IMR-90 (cell line): ENCODE data around the gene UGGT2. TPM values are rescaled to one million over a fixed set of nuclear protein-coding genes. Genes with fewer than 3 reads are reported as not detected.

Experiments
- ATAC-seq: fragments of 200-7000 bp; cut with Tn5 transposase; 2 replicates; pipeline ENCODE4 v1.9.1; 2020; ENCODE audit warnings: low read depth, mild to moderate bottlenecking, moderate library complexity
- BruUV-seq: library from RNA; stranded (reverse); fragments of 400-500 nt; replicated peaks from 2 replicates; lab custom pipeline; 2021; lab: Mats Ljungman, UMichigan
- CTCF ChIA-PET: fragments of 300-600 bp; formaldehyde crosslinking; extraction: SDS; loops from one replicate; lab custom pipeline; 2021; ENCODE audit warnings: antibody characterized with exemption; lab: Yijun Ruan, JAX
- POLR2A ChIA-PET: fragments of 300-600 bp; sonication (Branson Sonifier 250); formaldehyde crosslinking; loops from one replicate; lab custom pipeline; 2022; ENCODE audit warnings: antibody characterized with exemption; ENCODE audit not compliant: unreplicated experiment; lab: Charles Lee
- DNase-seq: peaks from one replicate; pipeline ENCODE4 v3.0.0; 2013
- H2AFZ ChIP-seq: replicated peaks from 2 replicates; pipeline ENCODE3; 2013; ENCODE audit warnings: low read length, mild to moderate bottlenecking; ENCODE audit not compliant: poor library complexity
- H2AK5ac ChIP-seq: 2 replicates; pipeline ENCODE4 v1.6.1; 2013; ENCODE audit warnings: low read depth, low read length, inconsistent platforms
- H2AK9ac ChIP-seq: replicated peaks from 2 replicates; pipeline ENCODE3; 2013; ENCODE audit warnings: mild to moderate bottlenecking, low read depth, low read length, moderate library complexity; ENCODE audit not compliant: poor library complexity
- H2BK120ac ChIP-seq: 2 replicates; pipeline ENCODE4 v1.6.1; 2013; ENCODE audit warnings: low read depth, low read length, inconsistent platforms
- H2BK15ac ChIP-seq: 3 replicates; pipeline ENCODE4 v1.6.1; 2013; ENCODE audit warnings: low read depth, low read length, inconsistent platforms
- H2BK20ac ChIP-seq: 2 replicates; pipeline ENCODE4 v1.6.1; 2013; ENCODE audit warnings: low read depth, mild to moderate bottlenecking, inconsistent platforms, low read length, moderate library complexity
- H2BK5ac ChIP-seq: 2 replicates; pipeline ENCODE4 v1.6.1; 2013; ENCODE audit warnings: mild to moderate bottlenecking, low read depth, low read length, inconsistent platforms; ENCODE audit not compliant: poor library complexity, severe bottlenecking
- H3K14ac ChIP-seq: replicated peaks from 2 replicates; pipeline ENCODE4 v1.6.1; 2013; ENCODE audit warnings: low read depth, low read length, inconsistent platforms
- H3K18ac ChIP-seq: 2 replicates; pipeline ENCODE4 v1.6.1; 2013; ENCODE audit warnings: low read depth, low read length, control low read depth
- H3K23ac ChIP-seq: 2 replicates; pipeline ENCODE4 v1.6.1; 2013; ENCODE audit warnings: low read depth, low read length, inconsistent platforms
- H3K27ac ChIP-seq: 2 replicates; pipeline ENCODE4 v1.5.1; 2013; ENCODE audit warnings: mild to moderate bottlenecking, control low read depth, low read length; ENCODE audit not compliant: insufficient read depth
- H3K27me3 ChIP-seq: 2 replicates; pipeline ENCODE4 v1.6.1; 2013; ENCODE audit warnings: low read length; ENCODE audit not compliant: control insufficient read depth, insufficient read depth
- H3K36me3 ChIP-seq: 2 replicates; pipeline ENCODE4 v1.6.1; 2013; ENCODE audit warnings: low read length, mixed read lengths; ENCODE audit not compliant: control insufficient read depth, insufficient read depth
- H3K4ac ChIP-seq: 2 replicates; pipeline ENCODE4 v1.6.1; 2013; ENCODE audit warnings: low read depth, low read length, inconsistent platforms
- H3K4me1 ChIP-seq: 2 replicates; pipeline ENCODE4 v1.6.1; 2013; ENCODE audit warnings: low read length, mixed read lengths; ENCODE audit not compliant: control insufficient read depth, insufficient read depth
- H3K4me2 ChIP-seq: 2 replicates; pipeline ENCODE4 v1.6.1; 2013; ENCODE audit warnings: low read depth, mild to moderate bottlenecking, control low read depth, low read length, moderate library complexity
- H3K4me3 ChIP-seq: 2 replicates; pipeline ENCODE4 v1.5.1; 2013; ENCODE audit warnings: low read depth, mild to moderate bottlenecking, control low read depth, low read length, moderate library complexity; ENCODE audit not compliant: insufficient read depth
- H3K56ac ChIP-seq: 2 replicates; pipeline ENCODE4 v1.6.1; 2013; ENCODE audit warnings: low read length, inconsistent platforms; ENCODE audit not compliant: insufficient read depth; ENCODE audit errors: extremely low read depth
- H3K79me1 ChIP-seq, 2 experiments: 2 replicates each; pipeline ENCODE4 v1.6.1; 2013; ENCODE audit warnings: low read length in 2 of 2, inconsistent platforms in 1 of 2, low read depth in 1 of 2
- H3K9ac ChIP-seq: 2 replicates; pipeline ENCODE4 v1.6.1; 2013; ENCODE audit warnings: low read depth, low read length, control low read depth
- H3K9me1 ChIP-seq: 2 replicates; pipeline ENCODE4 v1.6.1; 2013; ENCODE audit warnings: low read length, inconsistent platforms; ENCODE audit not compliant: insufficient read depth
- H3K9me3 ChIP-seq: 2 replicates; pipeline ENCODE4 v1.6.1; 2013; ENCODE audit warnings: low read length; ENCODE audit not compliant: control insufficient read depth, insufficient read depth
- H4K20me1 ChIP-seq: 2 replicates; pipeline ENCODE4 v1.6.1; 2013; ENCODE audit warnings: low read length, inconsistent platforms; ENCODE audit not compliant: insufficient read depth
- H4K5ac ChIP-seq: 2 replicates; pipeline ENCODE4 v1.6.1; 2013; ENCODE audit warnings: mild to moderate bottlenecking, low read depth, low read length, control low read depth
- H4K8ac ChIP-seq, 2 experiments: 2 replicates each; pipeline ENCODE4 v1.6.1; 2013; ENCODE audit warnings: low read depth in 2 of 2, low read length in 2 of 2, control low read depth in 1 of 2, inconsistent platforms in 1 of 2
- H4K91ac ChIP-seq: 2 replicates; pipeline ENCODE4 v1.6.1; 2013; ENCODE audit warnings: low read depth, low read length, inconsistent platforms; ENCODE audit not compliant: insufficient read depth
- RAD21 ChIP-seq: IDR thresholded peaks from 2 replicates; pipeline ENCODE4 v1.6.1; 2012; ENCODE audit warnings: low read length, improper control_type of control experiment
- RFX5 ChIP-seq: IDR thresholded peaks from 2 replicates; pipeline ENCODE4 v1.8.0; 2012; ENCODE audit warnings: low read depth, mild to moderate bottlenecking, low read length, moderate library complexity
- USF2 ChIP-seq: fragments of 150-350 bp; IDR thresholded peaks from 2 replicates; pipeline ENCODE4 v1.6.1; 2017; ENCODE audit warnings: mild to moderate bottlenecking, antibody characterized with exemption, low read length, low read depth
- WGBS, 2 experiments: methylation state at CpG; one replicate each; pipeline versions ENCODE4 v1.1.5 to v1.1.7; 2013; ENCODE audit warnings: missing lambda C conversion rate in 2 of 2; ENCODE audit not compliant: insufficient read length in 1 of 2; ENCODE audit errors: extremely low coverage in 2 of 2; 5-methylcytosine and 5-hydroxymethylcytosine counted together
- dilution Hi-C: fragments of 300-500 bp; cut with HindIII; formaldehyde crosslinking; loops from one replicate; pipeline ENCODE4 v1.14.3; 2018; ENCODE audit warnings: low sequenced_read_pairs; ENCODE audit not compliant: unreplicated experiment
- in situ Hi-C: fragments of 300-500 bp; cut with MboI; formaldehyde crosslinking; loops from 3 replicates; pipeline ENCODE4 v1.14.3; 2019; ENCODE audit warnings: low sequenced_read_pairs, inconsistent platforms, mixed read lengths
- intact Hi-C: fragments of 100-400 bp; cut with micrococcal nuclease; formaldehyde crosslinking; loops from 2 replicates; pipeline ENCODE4 v1.10.0; 2022
- polyA plus RNA-seq, 3 experiments: library from polyadenylated mRNA; depleted of rRNA; stranded (reverse); fragments of >200 nt; gene quantifications; 2 replicates each; pipeline ENCODE4 v1.2.3, GENCODE V29; 2012; ENCODE audit warnings: low replicate concordance in 1 of 3
- total RNA-seq: library from RNA; depleted of rRNA; stranded (reverse); fragments of >200 nt; gene quantifications from 2 replicates; pipeline ENCODE4 v1.2.3, GENCODE V29; 2012

The UGGT2 gene
- total and polyA plus RNA-seq, 2 of the 4 experiments (the other 2 are of a cell fraction): 21.4 to 40.1 TPM

- Histone ChIP-seq H3K56ac (no peak overlapping the region), H3K27me3 (no peaks in the 10 kb centered on the region), H2BK5ac (no peak overlapping the region), H2BK20ac (no peak overlapping the region), H3K4me1 (no peaks in the 10 kb centered on the region), H3K18ac (no peak overlapping the region), H3K27ac (no peak overlapping the region), H3K36me3 (0 out of 2 replicates have a peak, but pooled peaks cover 2% of the 10 kb centered on the region), H4K91ac (no peak overlapping the region), H4K5ac (no peak overlapping the region), H3K9ac (no peak overlapping the region), H3K9me1 (no peaks in the 10 kb centered on the region), H3K4me2 (no peak overlapping the region), H2AFZ (no peak overlapping the region), H3K9me3 (no peaks in the 10 kb centered on the region; the same call in 1 of the 2 replicates), H2AK5ac (no peak overlapping the region), H4K20me1 (peaks cover 21% of the 10 kb centered on the region), H3K79me1 (peaks cover 22 to 44% of the 10 kb centered on the region in 2 experiments), H2BK120ac (no peak overlapping the region), H3K4me3 (no peak overlapping the region), H3K14ac (no peak overlapping the region), H4K8ac (no peak overlapping the region), H3K4ac (no peak overlapping the region), H2AK9ac (no peak overlapping the region), H2BK15ac (no peak overlapping the region), H3K23ac (no peak overlapping the region)
- TF ChIP-seq RAD21 (no peak), RFX5 (no peak), USF2 (no peak)
- no TSS peak for BruUV-seq
- DNase-seq (no peak), ATAC-seq (no peak)
- in situ Hi-C loops (loop anchor here (25.0 kb wide), 1 partner anchor 779 kb away; no protein-coding TSS in a partner anchor), dilution Hi-C loops (no loop called here), intact Hi-C loops (no loop called here)
- WGBS, 2 experiments: 100% methylated on average over 1 of the region's 12 CpGs; no CpG with 5 or more reads in 1 of the 2 experiments
- ChIA-PET POLR2A (no interaction called here), CTCF (no interaction called here)
These were observed 19.8 kb downstream of the UGGT2 start for GRCh38 chr13:96033220-96034015.
